ENCODE data around the gene SHB.

DNA sequence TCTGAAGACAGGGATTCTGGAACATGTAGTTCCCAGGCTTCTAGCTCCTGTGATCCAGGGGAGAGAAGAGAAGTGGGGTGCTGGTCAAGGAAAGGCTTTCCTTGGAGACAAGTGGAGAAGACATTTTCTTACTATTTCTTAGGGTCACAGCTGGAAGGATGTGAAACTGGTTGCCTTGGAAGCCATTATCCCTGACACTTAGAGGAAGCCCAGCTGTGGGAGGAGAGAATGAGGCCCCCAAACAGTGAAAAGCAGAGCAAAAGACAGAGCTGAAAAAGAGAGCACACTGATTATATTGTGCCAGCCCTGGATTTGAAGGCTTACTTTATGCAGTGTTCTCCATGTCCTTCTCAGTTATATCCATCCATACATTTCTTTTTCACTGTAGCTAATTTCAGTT is 17.5 kb upstream of the SHB start:
- TF ChIP-seq, protein P1, sequence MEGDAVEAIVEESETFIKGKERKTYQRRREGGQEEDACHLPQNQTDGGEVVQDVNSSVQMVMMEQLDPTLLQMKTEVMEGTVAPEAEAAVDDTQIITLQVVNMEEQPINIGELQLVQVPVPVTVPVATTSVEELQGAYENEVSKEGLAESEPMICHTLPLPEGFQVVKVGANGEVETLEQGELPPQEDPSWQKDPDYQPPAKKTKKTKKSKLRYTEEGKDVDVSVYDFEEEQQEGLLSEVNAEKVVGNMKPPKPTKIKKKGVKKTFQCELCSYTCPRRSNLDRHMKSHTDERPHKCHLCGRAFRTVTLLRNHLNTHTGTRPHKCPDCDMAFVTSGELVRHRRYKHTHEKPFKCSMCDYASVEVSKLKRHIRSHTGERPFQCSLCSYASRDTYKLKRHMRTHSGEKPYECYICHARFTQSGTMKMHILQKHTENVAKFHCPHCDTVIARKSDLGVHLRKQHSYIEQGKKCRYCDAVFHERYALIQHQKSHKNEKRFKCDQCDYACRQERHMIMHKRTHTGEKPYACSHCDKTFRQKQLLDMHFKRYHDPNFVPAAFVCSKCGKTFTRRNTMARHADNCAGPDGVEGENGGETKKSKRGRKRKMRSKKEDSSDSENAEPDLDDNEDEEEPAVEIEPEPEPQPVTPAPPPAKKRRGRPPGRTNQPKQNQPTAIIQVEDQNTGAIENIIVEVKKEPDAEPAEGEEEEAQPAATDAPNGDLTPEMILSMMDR (conservative IDR thresholded peaks at IDR 0.05; ENCODE audit: low read length) = no peak
- no peak for TF ChIP-seq EZH2phosphoT487 (IDR thresholded peaks at IDR 0.05; ENCODE audit: borderline replicate concordance, low read depth, low read length)
